SK-N-SH (cell line): ENCODE measurements around the gene KLHL41. TPM values are rescaled to one million over a fixed set of nuclear protein-coding genes. Genes with fewer than 3 reads are reported as not detected.

ENCODE experiments used
- CTCF ChIA-PET: fragments of 300-600, 350-600 bp; formaldehyde crosslinking; extraction: SDS; loops from one replicate; lab custom pipeline; 2021; lab: Yijun Ruan, JAX
- POLR2A ChIA-PET: fragments of 350-600 bp; sonication (Branson Sonifier 250); formaldehyde crosslinking; extraction: SDS; loops from one replicate; lab custom pipeline; 2020; ENCODE audit warnings: antibody characterized with exemption, inconsistent platforms; lab: Yijun Ruan, JAX
- DNase-seq: peaks from one replicate; pipeline ENCODE4 v3.0.0; 2012
- H2AFZ ChIP-seq: fragments of 200-600 bp; sonication (generic); 2 replicates; pipeline ENCODE4 v1.8.1; 2016; ENCODE audit warnings: antibody characterized with exemption, mild to moderate bottlenecking, low read depth
- H3F3A ChIP-seq: fragments of 200-600 bp; sonication (generic); replicated peaks from 2 replicates; pipeline ENCODE3; 2016; ENCODE audit warnings: antibody characterized with exemption, mild to moderate bottlenecking; ENCODE audit not compliant: insufficient read depth
- H3K27ac ChIP-seq, 2 experiments: fragments of 200-500 bp in 1 of 2; fragments of 200-600 bp in 1 of 2; sonication (Bioruptor generic) in 1 of 2; sonication (generic), shearing (Covaris generic) in 1 of 2; 2 replicates each; pipeline versions ENCODE4 v1.5.1 to v1.6.1; 2014 to 2016; ENCODE audit warnings: low read depth in 2 of 2, inconsistent platforms in 1 of 2, low read length in 1 of 2, mild to moderate bottlenecking in 1 of 2, mixed read lengths in 1 of 2
- H3K27me3 ChIP-seq: fragments of 200-600 bp; sonication (generic), shearing (Covaris generic); 2 replicates; pipeline ENCODE4 v1.6.1; 2016; ENCODE audit warnings: mixed run types; ENCODE audit not compliant: insufficient read depth
- H3K36me3 ChIP-seq, 2 experiments: fragments of 200-500 bp in 1 of 2; fragments of 200-600 bp in 1 of 2; sonication (Bioruptor generic) in 1 of 2; sonication (generic) in 1 of 2; replicated peaks in 1 of 2; 2 replicates each; pipeline versions ENCODE3 to v1.5.1; 2014 to 2016; ENCODE audit warnings: low read length in 1 of 2, mild to moderate bottlenecking in 1 of 2; ENCODE audit not compliant: insufficient read depth in 2 of 2, control insufficient read depth in 1 of 2
- H3K4me1 ChIP-seq, 2 experiments: fragments of 200-500 bp in 1 of 2; fragments of 200-600 bp in 1 of 2; sonication (Bioruptor generic) in 1 of 2; sonication (generic), shearing (Covaris generic) in 1 of 2; 2 replicates each; pipeline versions ENCODE4 v1.5.1 to v1.6.1; 2014 to 2016; ENCODE audit warnings: low read depth in 1 of 2, low read length in 1 of 2, mixed run types in 1 of 2; ENCODE audit not compliant: insufficient read depth in 2 of 2, control insufficient read depth in 1 of 2
- H3K4me2 ChIP-seq: fragments of 200-600 bp; sonication (generic), shearing (Covaris generic); 2 replicates; pipeline ENCODE4 v1.6.1; 2017; ENCODE audit warnings: mixed run types
- H3K4me3 ChIP-seq, 2 experiments: fragments of 200-500 bp in 1 of 2; fragments of 200-600 bp in 1 of 2; sonication (Bioruptor generic) in 1 of 2; sonication (generic), shearing (Covaris generic) in 1 of 2; 2 replicates each; pipeline versions ENCODE4 v1.5.1 to v1.8.1; 2014 to 2016; ENCODE audit warnings: low read depth in 2 of 2, inconsistent platforms in 1 of 2, low read length in 1 of 2, mild to moderate bottlenecking in 1 of 2, mixed read lengths in 1 of 2, moderate library complexity in 1 of 2
- H3K79me2 ChIP-seq: fragments of 200-600 bp; sonication (generic); 2 replicates; pipeline ENCODE4 v1.8.1; 2017; ENCODE audit warnings: mild to moderate bottlenecking; ENCODE audit not compliant: insufficient read depth
- H3K9ac ChIP-seq: fragments of 200-600 bp; sonication (generic); 2 replicates; pipeline ENCODE4 v1.6.1; 2017; ENCODE audit warnings: mixed run types
- H3K9me2 ChIP-seq: fragments of 200-600 bp; sonication (generic); 2 replicates; pipeline ENCODE4 v1.6.1; 2017; ENCODE audit warnings: mixed run types
- H3K9me3 ChIP-seq: fragments of 200-600 bp; sonication (generic); 2 replicates; pipeline ENCODE4 v1.6.1; 2017; ENCODE audit warnings: mixed run types, mild to moderate bottlenecking, moderate library complexity
- H4K20me1 ChIP-seq: fragments of 200-600 bp; sonication (generic); 2 replicates; pipeline ENCODE4 v1.6.1; 2017; ENCODE audit warnings: mild to moderate bottlenecking, mixed run types; ENCODE audit not compliant: insufficient read depth
- FOSL2 ChIP-seq: IDR thresholded peaks from 2 replicates; pipeline ENCODE4 v1.4.0; 2012; ENCODE audit warnings: low read depth, mild to moderate bottlenecking, moderate library complexity, borderline replicate concordance
- FOXJ3 ChIP-seq: sonication (generic); formaldehyde crosslinking; IDR thresholded peaks from 2 replicates; pipeline ENCODE4 v1.5.1; 2020; ENCODE audit warnings: mild to moderate bottlenecking, missing genetic modification reagents
- FOXM1 ChIP-seq: IDR thresholded peaks from 2 replicates; pipeline ENCODE4 v1.4.0; 2012; ENCODE audit warnings: low read depth, mild to moderate bottlenecking
- GATA2 ChIP-seq: sonication (generic); formaldehyde crosslinking; IDR thresholded peaks from 2 replicates; pipeline ENCODE4 v1.5.0; 2020; ENCODE audit warnings: mild to moderate bottlenecking, missing genetic modification reagents
- MAX ChIP-seq: IDR thresholded peaks from 2 replicates; pipeline ENCODE4 v1.4.0; 2012; ENCODE audit warnings: low read depth
- NFIC ChIP-seq: IDR thresholded peaks from 2 replicates; pipeline ENCODE4 v1.4.0; 2012; ENCODE audit warnings: borderline replicate concordance
- POLR2AphosphoS5 ChIP-seq: IDR thresholded peaks from 2 replicates; pipeline ENCODE4 v1.6.1; 2012; ENCODE audit warnings: low read depth, low read length
- SIN3A ChIP-seq: IDR thresholded peaks from 2 replicates; pipeline ENCODE4 v1.6.1; 2012; ENCODE audit warnings: low read depth, mild to moderate bottlenecking, low read length, moderate library complexity, borderline replicate concordance
- WGBS: methylation state at CpG from one replicate; pipeline ENCODE4 v1.1.6; 2017; ENCODE audit warnings: low lambda C conversion rate; 5-methylcytosine and 5-hydroxymethylcytosine counted together
- polyA plus RNA-seq, 3 experiments: library from polyadenylated mRNA; depleted of rRNA; stranded (reverse); fragments of >200 nt; gene quantifications; 2 replicates each; pipeline ENCODE4 v1.2.3, GENCODE V29; 2012
- TF ChIP-seq, protein P1 (sequence below): IDR thresholded peaks from 2 replicates; pipeline ENCODE4 v1.6.1; 2012; ENCODE audit warnings: mild to moderate bottlenecking, low read depth, low read length, moderate library complexity
- TF ChIP-seq, protein P2 (sequence below): IDR thresholded peaks from 2 replicates; pipeline ENCODE4 v1.4.0; 2012; ENCODE audit warnings: low read depth, borderline replicate concordance

The KLHL41 gene
- polyA plus RNA-seq, 1 of the 3 experiments (the other 2 are of a cell fraction) = 0.26 TPM

DNA sequence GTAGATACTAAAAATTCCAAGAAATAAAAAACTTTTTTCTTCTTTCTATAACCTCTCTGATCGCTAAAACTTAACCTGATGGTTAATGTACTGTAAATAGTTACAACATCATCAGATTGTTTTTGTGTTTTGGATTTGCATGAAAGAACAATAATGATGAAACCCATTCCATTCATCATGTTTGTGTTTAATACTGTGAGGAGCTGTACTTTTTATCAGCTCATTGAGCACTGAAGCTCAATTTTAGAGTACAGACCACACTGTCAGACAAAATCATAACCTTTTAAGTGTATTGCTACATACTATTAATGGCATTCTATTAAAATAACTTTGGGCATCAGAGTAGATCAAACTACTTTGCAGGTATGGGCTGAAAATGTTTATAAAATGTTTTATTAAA is 45.0 kb upstream of the KLHL41 start (continued):
- no peak for TF ChIP-seq FOXM1
- no peak for TF ChIP-seq GATA2 (CRISPR knock-in tag)
- TF ChIP-seq, protein P1, sequence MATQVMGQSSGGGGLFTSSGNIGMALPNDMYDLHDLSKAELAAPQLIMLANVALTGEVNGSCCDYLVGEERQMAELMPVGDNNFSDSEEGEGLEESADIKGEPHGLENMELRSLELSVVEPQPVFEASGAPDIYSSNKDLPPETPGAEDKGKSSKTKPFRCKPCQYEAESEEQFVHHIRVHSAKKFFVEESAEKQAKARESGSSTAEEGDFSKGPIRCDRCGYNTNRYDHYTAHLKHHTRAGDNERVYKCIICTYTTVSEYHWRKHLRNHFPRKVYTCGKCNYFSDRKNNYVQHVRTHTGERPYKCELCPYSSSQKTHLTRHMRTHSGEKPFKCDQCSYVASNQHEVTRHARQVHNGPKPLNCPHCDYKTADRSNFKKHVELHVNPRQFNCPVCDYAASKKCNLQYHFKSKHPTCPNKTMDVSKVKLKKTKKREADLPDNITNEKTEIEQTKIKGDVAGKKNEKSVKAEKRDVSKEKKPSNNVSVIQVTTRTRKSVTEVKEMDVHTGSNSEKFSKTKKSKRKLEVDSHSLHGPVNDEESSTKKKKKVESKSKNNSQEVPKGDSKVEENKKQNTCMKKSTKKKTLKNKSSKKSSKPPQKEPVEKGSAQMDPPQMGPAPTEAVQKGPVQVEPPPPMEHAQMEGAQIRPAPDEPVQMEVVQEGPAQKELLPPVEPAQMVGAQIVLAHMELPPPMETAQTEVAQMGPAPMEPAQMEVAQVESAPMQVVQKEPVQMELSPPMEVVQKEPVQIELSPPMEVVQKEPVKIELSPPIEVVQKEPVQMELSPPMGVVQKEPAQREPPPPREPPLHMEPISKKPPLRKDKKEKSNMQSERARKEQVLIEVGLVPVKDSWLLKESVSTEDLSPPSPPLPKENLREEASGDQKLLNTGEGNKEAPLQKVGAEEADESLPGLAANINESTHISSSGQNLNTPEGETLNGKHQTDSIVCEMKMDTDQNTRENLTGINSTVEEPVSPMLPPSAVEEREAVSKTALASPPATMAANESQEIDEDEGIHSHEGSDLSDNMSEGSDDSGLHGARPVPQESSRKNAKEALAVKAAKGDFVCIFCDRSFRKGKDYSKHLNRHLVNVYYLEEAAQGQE = no peak
- no peak for TF ChIP-seq SIN3A
- TF ChIP-seq FOSL2 = no peak
- no peak for TF ChIP-seq FOXJ3 (CRISPR knock-in tag)
- no peak for TF ChIP-seq POLR2AphosphoS5

DNA sequence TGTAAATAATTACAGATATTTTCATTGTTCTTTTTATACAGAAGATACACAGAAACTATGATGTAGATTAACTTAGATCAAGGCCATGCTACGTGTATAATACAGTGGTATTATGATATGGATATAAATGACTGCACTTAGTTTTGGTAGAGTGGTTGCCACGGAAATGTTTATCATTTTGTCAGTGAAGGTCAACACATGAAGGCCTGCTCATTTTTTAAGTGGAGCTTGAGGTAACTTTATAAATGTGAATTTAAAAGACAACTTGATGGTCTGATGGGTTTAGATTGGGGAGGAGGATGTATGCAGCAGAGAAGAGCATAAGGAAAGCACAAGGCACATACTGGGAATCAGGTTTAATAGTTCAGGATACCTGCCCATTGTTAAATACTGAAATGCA is 44.6 kb upstream of the KLHL41 start:
- CTCF ChIA-PET = no interaction called here
- Histone ChIP-seq H2AFZ (0 out of 2 replicates have a peak overlapping the region, but pooled peaks have one; percentile 35), H3K36me3 (no peaks in the 10 kb centered on the region), H3K79me2 (no peaks in the 10 kb centered on the region), H3K4me2 (no peak overlapping the region), H3K9ac (no peak overlapping the region), H3F3A (peaks cover 9% of the 10 kb centered on the region), H3K9me2 (no peaks in the 10 kb centered on the region), H3K27ac (no peak overlapping the region), H3K27me3 (no peaks in the 10 kb centered on the region), H3K4me1 (peaks cover 0 to 3% of the 10 kb centered on the region in 2 experiments; a peak in 1 of 4 replicates), H4K20me1 (no peaks in the 10 kb centered on the region), H3K9me3 (no peaks in the 10 kb centered on the region), H3K4me3 (no peak overlapping the region)
- no peak for TF ChIP-seq MAX
- TF ChIP-seq, protein P1 = no peak
- no peak for TF ChIP-seq NFIC
- TF ChIP-seq, protein P2, sequence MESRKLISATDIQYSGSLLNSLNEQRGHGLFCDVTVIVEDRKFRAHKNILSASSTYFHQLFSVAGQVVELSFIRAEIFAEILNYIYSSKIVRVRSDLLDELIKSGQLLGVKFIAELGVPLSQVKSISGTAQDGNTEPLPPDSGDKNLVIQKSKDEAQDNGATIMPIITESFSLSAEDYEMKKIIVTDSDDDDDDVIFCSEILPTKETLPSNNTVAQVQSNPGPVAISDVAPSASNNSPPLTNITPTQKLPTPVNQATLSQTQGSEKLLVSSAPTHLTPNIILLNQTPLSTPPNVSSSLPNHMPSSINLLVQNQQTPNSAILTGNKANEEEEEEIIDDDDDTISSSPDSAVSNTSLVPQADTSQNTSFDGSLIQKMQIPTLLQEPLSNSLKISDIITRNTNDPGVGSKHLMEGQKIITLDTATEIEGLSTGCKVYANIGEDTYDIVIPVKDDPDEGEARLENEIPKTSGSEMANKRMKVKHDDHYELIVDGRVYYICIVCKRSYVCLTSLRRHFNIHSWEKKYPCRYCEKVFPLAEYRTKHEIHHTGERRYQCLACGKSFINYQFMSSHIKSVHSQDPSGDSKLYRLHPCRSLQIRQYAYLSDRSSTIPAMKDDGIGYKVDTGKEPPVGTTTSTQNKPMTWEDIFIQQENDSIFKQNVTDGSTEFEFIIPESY = no peak
- 78% methylated on average over 2 of the region's 2 CpGs for WGBS
- no peak for DNase-seq
- POLR2A ChIA-PET = no interaction called here
